ENCODE measurements around the gene MIPEP.
"Not testable (repeated sequence)": the region's sequence is repeated elsewhere in the genome, so short reads cannot be mapped to it uniquely, and the experiment has no call there.

GRCh38 chr13:23746141-23746540, 143.1 kb downstream of the MIPEP start:
- not testable (repeated sequence) for TF ChIP-seq POLR2AphosphoS5 (IDR thresholded peaks at IDR 0.05; ENCODE audit: low read depth, low read length); POLR2A (IDR thresholded peaks at IDR 0.05; ENCODE audit: low read depth, low read length); TAF1 (IDR thresholded peaks at IDR 0.05; ENCODE audit: borderline replicate concordance, low read depth, low read length)

All from GM12892 (cell line).